HepG2 (cell line): Measurements from ENCODE around the gene PTPRO. TPM values are rescaled to one million over a fixed set of nuclear protein-coding genes. Genes with fewer than 3 reads are reported as not detected.

ENCODE experiments used
- ATAC-seq: fragments of 200-7000 bp; cut with Tn5 transposase; 3 replicates; pipeline ENCODE4 v1.9.1; 2020; ENCODE audit warnings: mild to moderate bottlenecking, moderate library complexity
- BruUV-seq: library from RNA; stranded (reverse); fragments of 400-500 nt; replicated peaks from 2 replicates; lab custom pipeline; 2021; lab: Mats Ljungman, UMichigan
- CTCF ChIA-PET: fragments of 300-600 bp; formaldehyde crosslinking; extraction: SDS; loops from one replicate; lab custom pipeline; 2021; ENCODE audit warnings: low total read pairs, inconsistent platforms, low intra/inter-chr PET ratio; lab: Yijun Ruan, JAX
- POLR2A ChIA-PET: fragments of 350-600 bp; sonication (Branson Sonifier 250); formaldehyde crosslinking; loops from one replicate; lab custom pipeline; 2020; ENCODE audit warnings: antibody characterized with exemption, inconsistent platforms; lab: Yijun Ruan, JAX
- DNase-seq: peaks from one replicate; pipeline ENCODE4 v3.0.0-alpha.2; 2015; ENCODE audit warnings: low spot score
- FAIRE-seq: peaks from 3 replicates; lab custom pipeline; 2011; peaks lifted over from hg19 to GRCh38; lab: Jason Lieb, UNC
- H2AFZ ChIP-seq: one replicate; pipeline ENCODE4 v1.6.1; 2011; ENCODE audit warnings: low read length, inconsistent platforms
- H3K27ac ChIP-seq: fragments of 300-600 bp; 3 replicates; pipeline ENCODE4 v1.8.0; 2011; ENCODE audit warnings: mixed run types, mild to moderate bottlenecking, mixed read lengths, low read length, inconsistent platforms; ENCODE audit not compliant: insufficient read depth; ENCODE audit errors: extremely low read length
- H3K27me3 ChIP-seq, 2 experiments: fragments of 200-600 bp in 1 of 2; 2 replicates in 1 of 2; 3 replicates in 1 of 2; pipeline versions ENCODE4 v1.6.0 to v1.8.0; 2011; ENCODE audit warnings: low read length in 2 of 2, mild to moderate bottlenecking in 2 of 2, moderate library complexity in 2 of 2, inconsistent platforms in 1 of 2; ENCODE audit not compliant: insufficient read depth in 2 of 2, control insufficient read depth in 1 of 2
- H3K36me3 ChIP-seq, 2 experiments: fragments of 200-600 bp in 1 of 2; replicated peaks in 1 of 2; 2 replicates in 1 of 2; 3 replicates in 1 of 2; pipeline versions ENCODE4 v1.5.1 to v1.8.0; 2011; ENCODE audit warnings: low read length in 2 of 2, inconsistent platforms in 1 of 2; ENCODE audit not compliant: insufficient read depth in 2 of 2, control insufficient read depth in 1 of 2
- H3K4me1 ChIP-seq: 2 replicates; pipeline ENCODE4 v1.5.1; 2012; ENCODE audit warnings: low read length, inconsistent platforms; ENCODE audit not compliant: insufficient read depth
- H3K4me2 ChIP-seq: 2 replicates; pipeline ENCODE4 v1.6.0; 2011; ENCODE audit warnings: low read depth, low read length, inconsistent platforms
- H3K4me3 ChIP-seq, 3 experiments: fragments of 200-600 bp in 1 of 3; sonication (generic), shearing (Covaris generic) in 1 of 3; replicated peaks in 1 of 3; 2 replicates each; pipeline ENCODE4 v1.5.1; 2011 to 2016; ENCODE audit warnings: low read length in 3 of 3, inconsistent platforms in 2 of 3, low read depth in 2 of 3, mild to moderate bottlenecking in 2 of 3, control low read depth in 1 of 3, mixed read lengths in 1 of 3; ENCODE audit not compliant: insufficient read depth in 1 of 3
- H3K79me2 ChIP-seq: one replicate; pipeline ENCODE4 v1.6.1; 2011; ENCODE audit warnings: low read length, inconsistent platforms; ENCODE audit not compliant: insufficient read depth
- H3K9ac ChIP-seq: 2 replicates; pipeline ENCODE4 v1.6.0; 2011; ENCODE audit warnings: mild to moderate bottlenecking, low read depth, low read length, inconsistent platforms; ENCODE audit not compliant: insufficient read depth
- H3K9me3 ChIP-seq: 2 replicates; pipeline ENCODE4 v1.5.1; 2012; ENCODE audit warnings: mild to moderate bottlenecking, low read length
- H4K20me1 ChIP-seq: 2 replicates; pipeline ENCODE4 v1.6.0; 2011; ENCODE audit warnings: inconsistent platforms, mild to moderate bottlenecking, low read length, moderate library complexity; ENCODE audit not compliant: insufficient read depth
- ADNP ChIP-seq: sonication (generic); formaldehyde crosslinking; IDR thresholded peaks from 2 replicates; pipeline ENCODE4 v1.4.0; 2020; ENCODE audit warnings: missing genetic modification reagents
- CENPX ChIP-seq: sonication (generic); formaldehyde crosslinking; IDR thresholded peaks from 2 replicates; pipeline ENCODE4 v1.9.0; 2021; ENCODE audit warnings: mild to moderate bottlenecking, missing genetic modification reagents, moderate library complexity
- DMTF1 ChIP-seq: sonication (generic); formaldehyde crosslinking; IDR thresholded peaks from 2 replicates; pipeline ENCODE4 v1.4.0; 2020; ENCODE audit warnings: mild to moderate bottlenecking, missing genetic modification reagents
- FOXJ3 ChIP-seq: sonication (generic); formaldehyde crosslinking; IDR thresholded peaks from 2 replicates; pipeline ENCODE4 v1.4.0; 2020; ENCODE audit warnings: missing genetic modification reagents, mild to moderate bottlenecking, borderline replicate concordance
- LBX2 ChIP-seq: sonication (generic); formaldehyde crosslinking; IDR thresholded peaks from 2 replicates; pipeline ENCODE4 v1.5.0; 2020; ENCODE audit warnings: missing genetic modification reagents, mild to moderate bottlenecking, borderline replicate concordance
- NFE2L1 ChIP-seq: sonication (generic); formaldehyde crosslinking; IDR thresholded peaks from 2 replicates; pipeline ENCODE4 v1.4.0; 2020; ENCODE audit warnings: missing genetic modification reagents, mild to moderate bottlenecking, borderline replicate concordance
- NPAS2 ChIP-seq: sonication (generic); formaldehyde crosslinking; IDR thresholded peaks from 2 replicates; pipeline ENCODE4 v1.8.0; 2022; ENCODE audit warnings: mild to moderate bottlenecking, missing genetic modification reagents, borderline replicate concordance
- PBX2 ChIP-seq: IDR thresholded peaks from 2 replicates; pipeline ENCODE4 v1.6.1; 2016; ENCODE audit warnings: control low read depth
- PCBP2 ChIP-seq: fragments of 200-400 bp; formaldehyde crosslinking; optimal IDR thresholded peaks from 2 replicates; pipeline ENCODE3; 2018; ENCODE audit warnings: low read length, low read depth; ENCODE audit not compliant: poor library complexity, severe bottlenecking
- PHF5A ChIP-seq: IDR thresholded peaks from one replicate; pipeline ENCODE4 v1.6.1; 2018; ENCODE audit warnings: low read depth, missing genetic modification reagents; ENCODE audit not compliant: unreplicated experiment
- RFXANK ChIP-seq: IDR thresholded peaks from 2 replicates; pipeline ENCODE4 v1.6.1; 2016
- STAT6 ChIP-seq: sonication (generic); formaldehyde crosslinking; IDR thresholded peaks from 2 replicates; pipeline ENCODE4 v1.4.0; 2020; ENCODE audit warnings: missing genetic modification reagents, mild to moderate bottlenecking, borderline replicate concordance
- ZNF740 ChIP-seq: sonication (generic); formaldehyde crosslinking; IDR thresholded peaks from 2 replicates; pipeline ENCODE4 v1.4.0; 2020; ENCODE audit warnings: missing genetic modification reagents
- WGBS: methylation state at CpG from one replicate; pipeline ENCODE4 v1.1.6; 2017; ENCODE audit warnings: low lambda C conversion rate; 5-methylcytosine and 5-hydroxymethylcytosine counted together
- in situ Hi-C: cut with HindIII; loops from 2 replicates; pipeline ENCODE4 v1.10.0; 2017; ENCODE audit warnings: low pct_unique_long_range_greater_than_20kb; ENCODE audit not compliant: extremely low pct_ligation_motif_present
- intact Hi-C: fragments of 100-400 bp; cut with micrococcal nuclease; formaldehyde crosslinking; loops from one replicate; pipeline ENCODE4 v1.10.0; 2022; ENCODE audit not compliant: unreplicated experiment
- polyA plus RNA-seq, 8 experiments: library from polyadenylated mRNA; depleted of rRNA in 3 of 8; stranded (reverse) in 7 of 8; unstranded in 1 of 8; fragments of >200 nt; fragmentation: Illumina TruSeq in 4 of 8; extraction: Trizol in 4 of 8; gene quantifications; 2 replicates each; pipeline versions ENCODE4 v1.2.1 to v1.2.3, GENCODE V29; 2011 to 2016; ENCODE audit warnings: low read depth in 4 of 8, missing spikeins in 1 of 8, mixed read lengths in 1 of 8; ENCODE audit not compliant: insufficient read depth in 1 of 8
- total RNA-seq, 5 experiments: library from RNA; depleted of rRNA; stranded (reverse); fragments of >200 nt; fragmentation: Illumina TruSeq; extraction: Trizol; gene quantifications; 2 replicates each; pipeline ENCODE4 v1.2.3, GENCODE V29; 2016; ENCODE audit warnings: low read depth in 1 of 5

PTPRO gene
- total and polyA plus RNA-seq, 2 of the 13 experiments (the other 11 are each of a cell fraction or from before 2014, with no cell fraction given): 0.04 TPM; not detected in 1

GRCh38 chr12:15536446-15536845 is 214.1 kb downstream of the PTPRO start:
- no peak overlapping the region for H3K4me2 ChIP-seq
- no peak for FAIRE-seq
- POLR2A ChIA-PET: no interaction called here
- peaks cover 0 to 6% of the 10 kb centered on the region in 2 experiments; a peak in 1 of 5 replicates for H3K27me3 ChIP-seq
- TF ChIP-seq PBX2 (CRISPR knock-in tag): no peak
- TF ChIP-seq LBX2 (CRISPR knock-in tag): no peak
- TF ChIP-seq DMTF1 (CRISPR knock-in tag): no peak
- no peak for TF ChIP-seq NFE2L1 (CRISPR knock-in tag)
- TF ChIP-seq NPAS2 (CRISPR knock-in tag): no peak
- TF ChIP-seq CENPX: no peak
- TF ChIP-seq PCBP2: no peak
- TF ChIP-seq RFXANK (CRISPR knock-in tag): no peak
- no peak for TF ChIP-seq ZNF740 (CRISPR knock-in tag)
- no peak for TF ChIP-seq FOXJ3 (CRISPR knock-in tag)
- TF ChIP-seq PHF5A: no peak
- no peak for TF ChIP-seq STAT6 (CRISPR knock-in tag)
- no peak for TF ChIP-seq ADNP (CRISPR knock-in tag)
- TF ChIP-seq, all 625 proteins: peak for 0
- H3K4me1 ChIP-seq: peaks cover 18% of the 10 kb centered on the region
- H3K9ac ChIP-seq: no peak overlapping the region
- no peak overlapping the region for H3K4me3 ChIP-seq
- H4K20me1 ChIP-seq: no peaks in the 10 kb centered on the region
- 27% methylated on average over 4 of the region's 4 CpGs for WGBS
- in situ Hi-C loops (no loop called here), intact Hi-C loops (no loop called here)
- H3K9me3 ChIP-seq: no peaks in the 10 kb centered on the region
- DNase-seq (no peak), ATAC-seq (no peak)
- CTCF ChIA-PET: no interaction called here
- H2AFZ ChIP-seq: no peak overlapping the region
- BruUV-seq: no TSS peak
- H3K27ac ChIP-seq: no peak overlapping the region
- H3K36me3 ChIP-seq: no peaks in the 10 kb centered on the region
- H3K79me2 ChIP-seq: no peaks in the 10 kb centered on the region
